Liver (tissue), 3 donors: ENCODE data around the gene ANKRD27.
"Not testable (repeated sequence)": the region's sequence is repeated elsewhere in the genome, so short reads cannot be mapped to it uniquely, and the experiment has no call there.

Experiments
- ATF3 ChIP-seq: IDR thresholded peaks from 2 replicates; pipeline ENCODE4 v1.6.1; 2016; ENCODE audit warnings: antibody characterized with exemption
- CTCF ChIP-seq: fragments of 150-350 bp; IDR thresholded peaks from 2 replicates; pipeline ENCODE4 v1.5.1; 2017; ENCODE audit warnings: improper control_type of control experiment, low read depth, low read length; ENCODE audit not compliant: missing input control
- GABPA ChIP-seq, 2 donors: IDR thresholded peaks in 1 of 2; conservative IDR thresholded peaks in 1 of 2; 2 replicates each; pipeline ENCODE4 v1.6.1; 2016; ENCODE audit warnings: antibody characterized with exemption in 2 of 2, mild to moderate bottlenecking in 1 of 2, moderate library complexity in 1 of 2
- HNF4A ChIP-seq, 2 donors: conservative IDR thresholded peaks; 2 replicates each; pipeline ENCODE4 v1.6.1; 2016; ENCODE audit warnings: antibody characterized with exemption in 2 of 2, mild to moderate bottlenecking in 2 of 2
- JUND ChIP-seq, 2 donors: IDR thresholded peaks; 2 replicates each; pipeline ENCODE4 v1.6.1; 2016; ENCODE audit warnings: antibody characterized with exemption in 2 of 2
- MAX ChIP-seq: IDR thresholded peaks from 2 replicates; pipeline ENCODE4 v1.6.1; 2016; ENCODE audit warnings: antibody characterized with exemption
- RAD21 ChIP-seq, 2 donors: IDR thresholded peaks; 2 replicates each; pipeline ENCODE4 v1.6.1; 2016; ENCODE audit warnings: antibody characterized with exemption in 2 of 2, mild to moderate bottlenecking in 2 of 2
- REST ChIP-seq: IDR thresholded peaks from 2 replicates; pipeline ENCODE4 v1.6.1; 2016; ENCODE audit warnings: antibody characterized with exemption, mild to moderate bottlenecking
- RXRA ChIP-seq, 2 donors: IDR thresholded peaks; 2 replicates each; pipeline ENCODE4 v1.6.1; 2017 to 2018; ENCODE audit warnings: antibody characterized with exemption in 2 of 2, mild to moderate bottlenecking in 1 of 2
- TAF1 ChIP-seq: conservative IDR thresholded peaks from 2 replicates; pipeline ENCODE4 v1.6.1; 2016; ENCODE audit warnings: antibody characterized with exemption, mild to moderate bottlenecking
- YY1 ChIP-seq: IDR thresholded peaks from 2 replicates; pipeline ENCODE4 v1.6.1; 2016; ENCODE audit warnings: antibody characterized with exemption, mild to moderate bottlenecking
- donor health status: healthy.
- donor health status: healthy.

GRCh38 chr19:32693151-32694108, 18.4 kb upstream of the ANKRD27 start:
- not testable (repeated sequence) for TF ChIP-seq ATF3; MAX; CTCF; REST; TAF1; YY1; RXRA (IDR thresholded peaks at IDR 0.05); JUND (IDR thresholded peaks at IDR 0.05); RAD21 (IDR thresholded peaks at IDR 0.05); HNF4A (conservative IDR thresholded peaks at IDR 0.05); GABPA (IDR thresholded peaks at IDR 0.05 in 1 of 2, conservative IDR thresholded peaks at IDR 0.05 in 1 of 2)
